SJCRH30 (cell line): Measurements from ENCODE around the gene TBC1D12. TPM values are rescaled to one million over a fixed set of nuclear protein-coding genes. Genes with fewer than 3 reads are reported as not detected.

ENCODE experiments used
- DNase-seq, 2 experiments: peaks; one replicate each; pipeline ENCODE4 v3.0.0-alpha.2; 2015 to 2020
- H3K27ac ChIP-seq: fragments of 250-450 bp; sonication (Bioruptor Pico); 2 replicates; pipeline ENCODE4 v1.5.1; 2020; ENCODE audit warnings: mild to moderate bottlenecking, moderate library complexity
- H3K27me3 ChIP-seq: fragments of 250-450 bp; sonication (Bioruptor Pico); 2 replicates; pipeline ENCODE4 v1.5.1; 2020; ENCODE audit warnings: mild to moderate bottlenecking, moderate library complexity
- H3K36me3 ChIP-seq: fragments of 250-450 bp; sonication (Bioruptor Pico); 2 replicates; pipeline ENCODE4 v1.5.1; 2020; ENCODE audit warnings: mild to moderate bottlenecking, moderate library complexity
- H3K4me1 ChIP-seq: fragments of 250-450 bp; sonication (Bioruptor Pico); 2 replicates; pipeline ENCODE4 v1.5.1; 2020; ENCODE audit warnings: mild to moderate bottlenecking, moderate library complexity
- H3K4me3 ChIP-seq: fragments of 250-450 bp; sonication (Bioruptor Pico); 2 replicates; pipeline ENCODE4 v1.5.1; 2020; ENCODE audit warnings: mild to moderate bottlenecking, moderate library complexity
- H3K9me3 ChIP-seq: fragments of 250-450 bp; sonication (Bioruptor Pico); replicated peaks from 2 replicates; pipeline ENCODE4 v1.5.1; 2020; ENCODE audit warnings: mild to moderate bottlenecking, moderate library complexity
- total RNA-seq: library from RNA; depleted of rRNA; stranded (reverse); fragments of >200 nt; shearing (Covaris generic); gene quantifications from 2 replicates; pipeline ENCODE4 v1.2.3, GENCODE V29; 2014

The TBC1D12 gene
- total RNA-seq, 1 experiment from 2014 or later: 13.2 TPM

GRCh38 chr10:94420998-94421528 is 18.7 kb downstream of the TBC1D12 start:
- Histone ChIP-seq H3K4me1 (no peaks in the 10 kb centered on the region), H3K4me3 (no peak overlapping the region), H3K27ac (no peak overlapping the region), H3K36me3 (no peaks in the 10 kb centered on the region), H3K27me3 (no peaks in the 10 kb centered on the region), H3K9me3 (no peaks in the 10 kb centered on the region)
- DNase-seq: no peak

- Histone ChIP-seq H3K27me3 (no peaks in the 10 kb centered on the region), H3K27ac (no peak overlapping the region), H3K36me3 (no peaks in the 10 kb centered on the region), H3K9me3 (no peaks in the 10 kb centered on the region), H3K4me1 (no peaks in the 10 kb centered on the region), H3K4me3 (no peak overlapping the region)
- no peak for DNase-seq
Observed at GRCh38 chr10:94423627-94424026, 21.3 kb downstream of the TBC1D12 start.

- no peak overlapping the region for H3K4me3 ChIP-seq
- H3K4me1 ChIP-seq: no peaks in the 10 kb centered on the region
- no peak for DNase-seq
- H3K36me3 ChIP-seq: no peaks in the 10 kb centered on the region
- no peak overlapping the region for H3K27ac ChIP-seq
- H3K27me3 ChIP-seq: no peaks in the 10 kb centered on the region
- H3K9me3 ChIP-seq: no peaks in the 10 kb centered on the region
Observed at GRCh38 chr10:94424714-94425337, 22.5 kb downstream of the TBC1D12 start.

- Histone ChIP-seq H3K27me3 (no peaks in the 10 kb centered on the region), H3K36me3 (no peaks in the 10 kb centered on the region), H3K4me1 (no peaks in the 10 kb centered on the region), H3K4me3 (no peak overlapping the region), H3K9me3 (no peaks in the 10 kb centered on the region), H3K27ac (no peak overlapping the region)
- DNase-seq: no peak
Observed at GRCh38 chr10:94425942-94426341, 23.6 kb downstream of the TBC1D12 start.

GRCh38 chr10:94427166-94427565 is 24.8 kb downstream of the TBC1D12 start:
- Histone ChIP-seq H3K9me3 (no peaks in the 10 kb centered on the region), H3K4me3 (no peak overlapping the region), H3K27ac (no peak overlapping the region), H3K4me1 (no peaks in the 10 kb centered on the region), H3K36me3 (no peaks in the 10 kb centered on the region), H3K27me3 (no peaks in the 10 kb centered on the region)
- DNase-seq: no peak

GRCh38 chr10:94428766-94429707 is 26.7 kb downstream of the TBC1D12 start:
- H3K27me3 ChIP-seq: no peaks in the 10 kb centered on the region
- H3K27ac ChIP-seq: no peak overlapping the region
- no peaks in the 10 kb centered on the region for H3K4me1 ChIP-seq
- H3K9me3 ChIP-seq: no peaks in the 10 kb centered on the region
- no peak for DNase-seq
- H3K36me3 ChIP-seq: no peaks in the 10 kb centered on the region
- H3K4me3 ChIP-seq: no peak overlapping the region

GRCh38 chr10:94430701-94431100 is 28.4 kb downstream of the TBC1D12 start:
- no peaks in the 10 kb centered on the region for H3K27me3 ChIP-seq
- no peak overlapping the region for H3K27ac ChIP-seq
- H3K9me3 ChIP-seq: no peaks in the 10 kb centered on the region
- DNase-seq: no peak
- no peaks in the 10 kb centered on the region for H3K36me3 ChIP-seq
- no peak overlapping the region for H3K4me3 ChIP-seq
- H3K4me1 ChIP-seq: no peaks in the 10 kb centered on the region

- Histone ChIP-seq H3K4me1 (no peaks in the 10 kb centered on the region), H3K9me3 (0 out of 2 replicates have a peak, but pooled peaks cover under 1% of the 10 kb centered on the region), H3K4me3 (no peak overlapping the region), H3K36me3 (no peaks in the 10 kb centered on the region), H3K27me3 (no peaks in the 10 kb centered on the region), H3K27ac (no peak overlapping the region)
- no peak for DNase-seq
Observed at GRCh38 chr10:94432443-94432842, 30.1 kb downstream of the TBC1D12 start.

GRCh38 chr10:94439275-94439861 is 37.0 kb downstream of the TBC1D12 start:
- H3K36me3 ChIP-seq: no peaks in the 10 kb centered on the region
- H3K4me1 ChIP-seq: no peaks in the 10 kb centered on the region
- DNase-seq: peak in 1 of 2 experiments; percentile 11
- no peaks in the 10 kb centered on the region for H3K27me3 ChIP-seq
- 0 out of 2 replicates have a peak, but pooled peaks cover 3% of the 10 kb centered on the region for H3K9me3 ChIP-seq
- no peak overlapping the region for H3K4me3 ChIP-seq
- no peak overlapping the region for H3K27ac ChIP-seq

- Histone ChIP-seq H3K27ac (no peak overlapping the region), H3K36me3 (no peaks in the 10 kb centered on the region)
Observed at GRCh38 chr10:94440096-94440495, 37.8 kb downstream of the TBC1D12 start.

GRCh38 chr10:94443047-94443446 is 40.7 kb downstream of the TBC1D12 start:
- H3K27ac ChIP-seq: no peak overlapping the region
- no peaks in the 10 kb centered on the region for H3K9me3 ChIP-seq
- no peak overlapping the region for H3K4me3 ChIP-seq
- no peak for DNase-seq
- H3K36me3 ChIP-seq: no peaks in the 10 kb centered on the region
- H3K4me1 ChIP-seq: no peaks in the 10 kb centered on the region
- H3K27me3 ChIP-seq: no peaks in the 10 kb centered on the region

More at GRCh38 chr10:94440096-94440495, 37.8 kb downstream of the TBC1D12 start:
- Histone ChIP-seq H3K27me3 (no peaks in the 10 kb centered on the region), H3K4me3 (no peak overlapping the region), H3K9me3 (0 out of 2 replicates have a peak, but pooled peaks cover 3% of the 10 kb centered on the region), H3K4me1 (no peaks in the 10 kb centered on the region)
- no peak for DNase-seq

- H3K4me3 ChIP-seq: no peak overlapping the region
- no peak for DNase-seq
- no peaks in the 10 kb centered on the region for H3K9me3 ChIP-seq
- H3K36me3 ChIP-seq: no peaks in the 10 kb centered on the region
- no peaks in the 10 kb centered on the region for H3K27me3 ChIP-seq
- no peaks in the 10 kb centered on the region for H3K4me1 ChIP-seq
- H3K27ac ChIP-seq: no peak overlapping the region
Observed at GRCh38 chr10:94443549-94443948, 41.2 kb downstream of the TBC1D12 start.

GRCh38 chr10:94450782-94451181 is 48.4 kb downstream of the TBC1D12 start:
- DNase-seq: no peak
- Histone ChIP-seq H3K4me3 (no peak overlapping the region), H3K27me3 (no peaks in the 10 kb centered on the region), H3K27ac (no peak overlapping the region), H3K36me3 (no peaks in the 10 kb centered on the region; the same call in 1 of the 2 replicates), H3K9me3 (no peaks in the 10 kb centered on the region), H3K4me1 (no peaks in the 10 kb centered on the region)

GRCh38 chr10:94451883-94452519 is 49.7 kb downstream of the TBC1D12 start:
- no peak overlapping the region for H3K27ac ChIP-seq
- no peaks in the 10 kb centered on the region for H3K27me3 ChIP-seq
- no peaks in the 10 kb centered on the region for H3K9me3 ChIP-seq
- H3K4me3 ChIP-seq: no peak overlapping the region
- H3K4me1 ChIP-seq: no peaks in the 10 kb centered on the region
- H3K36me3 ChIP-seq: no peaks in the 10 kb centered on the region; the same call in 1 of the 2 replicates
- DNase-seq: no peak
